Activated naive CD4-positive, alpha-beta T cell treated with anti-CD3 and anti-CD28 coated beads, Interleukin-2, amount 10 ng/mL, durations not matched to agents 7 days and 5 days (primary cell): ENCODE measurements around the gene ATP5MC2.
A peak's percentile ranks its signal among the peaks of the same experiment; 100 is the strongest.

Source experiments
- CTCF ChIA-PET: fragments of 350-600 bp; sonication (Branson Sonifier 250); formaldehyde crosslinking; loops from one replicate; lab custom pipeline; 2021; ENCODE audit warnings: antibody characterized with exemption; lab: Charles Lee
- DNase-seq: peaks from one replicate; pipeline ENCODE4 v3.0.0-alpha.2; 2020
- H3K27ac Mint-ChIP-seq: one replicate; pipeline ENCODE4 v1.8.0; 2021; ENCODE audit warnings: mild to moderate bottlenecking, moderate library complexity, mixed read lengths
- H3K27me3 Mint-ChIP-seq: one replicate; pipeline ENCODE4 v1.8.0; 2021; ENCODE audit warnings: mild to moderate bottlenecking, mixed read lengths
- H3K36me3 Mint-ChIP-seq: one replicate; pipeline ENCODE4 v1.8.0; 2021; ENCODE audit warnings: mixed read lengths
- H3K4me1 Mint-ChIP-seq: one replicate; pipeline ENCODE4 v1.8.0; 2021; ENCODE audit warnings: mixed read lengths
- H3K4me3 Mint-ChIP-seq: one replicate; pipeline ENCODE4 v1.8.0; 2021; ENCODE audit warnings: mild to moderate bottlenecking, moderate library complexity, mixed read lengths
- H3K9me3 Mint-ChIP-seq: one replicate; pipeline ENCODE4 v1.8.0; 2021; ENCODE audit warnings: mixed read lengths

The ATP5MC2 gene

GRCh38 chr12:53701518-53702264 is 25.8 kb upstream of the ATP5MC2 start:
- Mint-ChIP-seq H3K27ac (no peak overlapping the region), H3K9me3 (no peaks in the 10 kb centered on the region)

DNA sequence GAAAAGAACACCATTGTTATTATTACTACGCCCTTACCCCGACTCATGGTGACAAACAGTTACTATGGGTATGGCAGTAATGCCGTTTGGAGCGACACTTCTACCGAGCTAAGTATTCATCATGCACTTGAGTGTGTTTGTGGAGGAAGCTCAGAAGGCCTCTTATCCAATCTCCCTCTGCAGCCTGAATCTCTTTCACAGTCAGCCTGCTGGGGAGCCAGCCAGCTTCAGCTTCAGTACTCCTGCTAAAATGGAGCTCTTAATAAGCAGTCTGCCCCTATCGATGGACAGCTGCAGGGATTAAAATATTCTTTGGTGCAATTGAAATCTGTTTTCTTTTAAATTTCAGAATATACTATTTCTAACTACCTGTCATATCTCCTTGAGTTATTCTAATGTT is 24.7 kb upstream of the ATP5MC2 start:
- CTCF ChIA-PET = interaction anchor here (0.6 to 9.8 kb wide), 10 partner anchors 11 to 83 kb away, joined by 3 to 165 read pairs (median 4); partner anchors contain the start of gene ATP5MC2
- peaks cover 2% of the 10 kb centered on the region for H3K36me3 Mint-ChIP-seq
- H3K27me3 Mint-ChIP-seq = peaks cover 90% of the 10 kb centered on the region

More at GRCh38 chr12:53701518-53702264, 25.8 kb upstream of the ATP5MC2 start:
- Mint-ChIP-seq H3K4me3 (no peak overlapping the region), H3K4me1 (peaks cover 6% of the 10 kb centered on the region), H3K27me3 (peaks cover 88% of the 10 kb centered on the region), H3K36me3 (peaks cover 2% of the 10 kb centered on the region)
- CTCF ChIA-PET = interaction anchor here (0.6 to 2.7 kb wide), 16 partner anchors 10 to 158 kb away, joined by 3 to 136 read pairs (median 4); partner anchors contain the start of gene CALCOCO1
- DNase-seq = peak; percentile 85

GRCh38 chr12:53699678-53700025 is 23.8 kb upstream of the ATP5MC2 start:
- peaks cover 91% of the 10 kb centered on the region for H3K27me3 Mint-ChIP-seq
- DNase-seq = no peak
- peaks cover 2% of the 10 kb centered on the region for H3K36me3 Mint-ChIP-seq
- no peak overlapping the region for H3K4me3 Mint-ChIP-seq
- CTCF ChIA-PET = interaction anchor here (0.8 to 9.8 kb wide), 10 partner anchors 8 to 84 kb away, joined by 3 to 165 read pairs (median 4); partner anchors contain the start of gene ATP5MC2
- H3K27ac Mint-ChIP-seq = no peak overlapping the region
- peaks cover 23% of the 10 kb centered on the region for H3K4me1 Mint-ChIP-seq
- H3K9me3 Mint-ChIP-seq = no peaks in the 10 kb centered on the region

More for the DNA sequence above, 24.7 kb upstream of the ATP5MC2 start:
- peaks cover 15% of the 10 kb centered on the region for H3K4me1 Mint-ChIP-seq
- no peak for DNase-seq
- H3K4me3 Mint-ChIP-seq = no peak overlapping the region
- H3K9me3 Mint-ChIP-seq = no peaks in the 10 kb centered on the region
- H3K27ac Mint-ChIP-seq = no peak overlapping the region

DNA sequence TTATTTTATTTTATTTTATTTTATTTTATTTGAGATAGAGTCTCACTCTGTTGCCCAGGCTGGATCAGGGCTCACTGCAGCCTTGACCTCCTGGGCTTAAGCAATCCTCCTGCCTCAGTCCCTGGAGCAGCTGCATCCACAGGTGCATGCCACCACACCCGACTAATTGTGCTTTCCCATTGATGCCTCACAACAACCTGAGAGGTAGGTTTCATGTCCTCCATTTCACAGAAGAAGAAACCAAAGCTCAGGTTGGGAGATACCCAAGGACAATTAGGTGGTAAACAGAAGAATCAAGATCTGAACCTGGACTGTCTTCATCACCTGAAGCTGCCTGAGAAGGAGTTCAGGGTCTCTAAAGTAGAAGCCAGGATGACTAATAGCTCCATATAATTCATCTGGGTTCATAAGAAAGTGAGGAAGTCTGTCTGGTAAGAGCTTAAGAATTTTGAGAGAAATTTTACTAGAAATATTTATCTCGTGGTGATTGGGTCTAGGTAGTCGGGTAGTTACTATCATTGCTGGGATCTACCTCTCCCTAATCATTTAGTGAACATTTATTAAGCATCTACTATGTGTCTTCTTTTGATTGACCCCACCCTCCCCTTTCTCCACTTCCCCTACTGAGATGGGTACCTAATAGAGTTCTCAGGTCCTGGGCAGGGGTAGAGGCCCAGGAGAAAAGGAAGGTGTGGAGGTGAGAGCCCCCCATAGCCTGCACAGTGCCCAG is 23.2 kb upstream of the ATP5MC2 start:
- CTCF ChIA-PET = interaction anchor here (0.6 to 9.8 kb wide), 9 partner anchors 9 to 66 kb away, joined by 3 to 165 read pairs (median 4); partner anchors contain the start of genes ATP5MC2 and CALCOCO1
- Mint-ChIP-seq H3K27ac (no peak overlapping the region), H3K4me3 (no peak overlapping the region), H3K9me3 (no peaks in the 10 kb centered on the region), H3K36me3 (peaks cover 2% of the 10 kb centered on the region), H3K27me3 (peaks cover 91% of the 10 kb centered on the region), H3K4me1 (peaks cover 27% of the 10 kb centered on the region)
- DNase-seq = no peak

GRCh38 chr12:53696655-53697331 is 20.9 kb upstream of the ATP5MC2 start:
- H3K36me3 Mint-ChIP-seq = peaks cover 2% of the 10 kb centered on the region
- H3K27me3 Mint-ChIP-seq = peaks cover 91% of the 10 kb centered on the region
- no peak overlapping the region for H3K4me3 Mint-ChIP-seq
- H3K27ac Mint-ChIP-seq = peak overlapping the region; percentile 12
- no peaks in the 10 kb centered on the region for H3K9me3 Mint-ChIP-seq
- no peak for DNase-seq
- CTCF ChIA-PET = interaction anchor here (0.6 to 9.8 kb wide), 3 partner anchors 42 to 710 kb away, joined by 3 to 165 read pairs (median 3); no protein-coding TSS in a partner anchor
- peaks cover 25% of the 10 kb centered on the region for H3K4me1 Mint-ChIP-seq

GRCh38 chr12:53696285-53696654 is 20.4 kb upstream of the ATP5MC2 start:
- Mint-ChIP-seq H3K27ac (no peak overlapping the region), H3K36me3 (peaks cover 2% of the 10 kb centered on the region), H3K9me3 (no peaks in the 10 kb centered on the region), H3K4me3 (no peak overlapping the region), H3K27me3 (peaks cover 92% of the 10 kb centered on the region), H3K4me1 (peaks cover 25% of the 10 kb centered on the region)
- CTCF ChIA-PET = interaction anchor here (0.6 to 9.8 kb wide), 2 partner anchors 48 to 710 kb away, joined by 3 to 165 read pairs; no protein-coding TSS in a partner anchor
- DNase-seq = no peak

DNA sequence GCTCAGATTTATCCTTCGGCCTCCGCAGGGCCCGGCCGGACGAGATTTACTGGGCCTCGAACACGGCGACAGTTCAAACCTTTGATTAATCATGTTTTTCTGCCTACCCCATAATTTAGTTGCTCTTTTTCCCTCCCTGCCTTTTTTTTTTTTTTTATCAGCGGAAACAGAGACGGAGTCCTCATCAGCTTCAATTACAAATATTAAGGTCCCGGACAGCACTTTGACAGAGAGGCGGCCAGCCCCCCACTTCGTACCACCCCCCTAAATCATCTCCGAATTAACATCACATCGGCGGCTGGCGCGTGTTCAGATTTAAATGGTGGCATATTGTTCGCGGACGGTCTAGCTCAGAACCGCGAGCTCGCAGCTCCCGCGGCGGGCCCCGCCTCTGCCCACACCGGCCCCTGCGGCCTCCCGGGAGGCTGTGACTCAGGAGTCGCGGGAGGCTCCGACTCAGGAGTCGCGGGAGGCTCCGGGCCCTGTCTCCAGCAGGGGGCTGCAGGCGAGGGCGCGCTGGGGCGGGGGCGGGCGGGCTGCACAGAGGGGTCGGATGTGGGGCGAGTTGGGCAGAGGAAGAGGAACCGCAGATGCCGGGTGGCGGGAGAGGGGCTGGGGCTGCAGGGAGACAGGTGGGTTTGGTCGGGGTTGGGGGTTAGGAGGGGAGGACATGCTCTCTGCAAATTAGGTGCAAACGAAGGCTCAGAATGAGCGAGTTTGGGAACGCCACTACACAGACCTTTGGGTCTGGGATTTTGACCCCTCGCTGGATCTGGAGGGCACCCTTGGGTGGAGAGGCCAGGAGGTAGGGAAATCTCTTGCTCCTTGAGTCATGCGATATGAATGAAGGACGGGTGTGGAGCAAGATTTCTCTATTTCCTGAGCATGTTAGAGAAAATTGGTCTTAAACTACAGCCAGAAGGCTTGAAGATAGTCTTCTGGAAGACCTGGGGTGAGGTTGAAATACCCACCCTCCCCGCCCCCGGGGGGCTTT is 19.6 kb upstream of the ATP5MC2 start:
- peak; percentile 31 for DNase-seq
- Mint-ChIP-seq H3K27ac (no peak overlapping the region), H3K4me1 (peaks cover 25% of the 10 kb centered on the region), H3K27me3 (peaks cover 96% of the 10 kb centered on the region), H3K9me3 (no peaks in the 10 kb centered on the region), H3K4me3 (no peak overlapping the region), H3K36me3 (peaks cover 2% of the 10 kb centered on the region)
- CTCF ChIA-PET = interaction anchor here (0.8 to 9.8 kb wide), 3 partner anchors 19 to 152 kb away, joined by 4 to 165 read pairs (median 6); partner anchors contain the start of gene ATP5MC2

GRCh38 chr12:53694756-53695151 is 18.9 kb upstream of the ATP5MC2 start:
- DNase-seq = no peak
- CTCF ChIA-PET = interaction anchor here (0.8 to 9.8 kb wide), 3 partner anchors 19 to 151 kb away, joined by 4 to 165 read pairs (median 6); partner anchors contain the start of gene ATP5MC2
- H3K4me1 Mint-ChIP-seq = peaks cover 25% of the 10 kb centered on the region
- H3K9me3 Mint-ChIP-seq = no peaks in the 10 kb centered on the region
- no peak overlapping the region for H3K4me3 Mint-ChIP-seq
- peaks cover 96% of the 10 kb centered on the region for H3K27me3 Mint-ChIP-seq
- H3K27ac Mint-ChIP-seq = no peak overlapping the region
- H3K36me3 Mint-ChIP-seq = peaks cover 2% of the 10 kb centered on the region

DNA sequence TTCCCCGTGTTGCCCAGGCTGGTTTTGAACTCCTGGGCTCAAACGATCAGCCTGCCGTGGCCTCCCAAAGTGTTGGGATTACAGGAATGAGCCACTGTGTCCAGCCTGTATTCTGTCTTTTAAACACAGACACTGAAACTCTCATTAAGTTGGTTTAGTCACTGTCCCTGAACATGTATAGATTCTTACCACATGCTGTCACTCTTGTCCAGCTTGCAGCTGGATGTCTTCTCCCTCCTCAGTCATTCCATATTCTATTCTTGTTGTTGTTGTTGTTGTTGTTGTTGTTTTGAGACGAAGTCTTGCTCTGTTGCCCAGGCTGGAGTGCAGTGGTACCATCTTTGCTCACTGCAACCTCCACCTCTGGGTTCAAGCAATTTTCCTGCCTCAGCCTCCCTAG is 12.3 kb upstream of the ATP5MC2 start:
- H3K27ac Mint-ChIP-seq = no peak overlapping the region
- no peaks in the 10 kb centered on the region for H3K36me3 Mint-ChIP-seq
- peaks cover 61% of the 10 kb centered on the region for H3K27me3 Mint-ChIP-seq
- CTCF ChIA-PET = interaction anchor here (2.7 kb wide), 1 partner anchor 58 kb away, joined by 8 read pairs; no protein-coding TSS in a partner anchor
- no peaks in the 10 kb centered on the region for H3K9me3 Mint-ChIP-seq
- no peak overlapping the region for H3K4me3 Mint-ChIP-seq
- H3K4me1 Mint-ChIP-seq = no peaks in the 10 kb centered on the region
- DNase-seq = no peak

GRCh38 chr12:53686436-53686835 is 10.6 kb upstream of the ATP5MC2 start:
- H3K27ac Mint-ChIP-seq = no peak overlapping the region
- no peaks in the 10 kb centered on the region for H3K4me1 Mint-ChIP-seq
- peaks cover 49% of the 10 kb centered on the region for H3K27me3 Mint-ChIP-seq
- H3K9me3 Mint-ChIP-seq = no peaks in the 10 kb centered on the region
- H3K4me3 Mint-ChIP-seq = no peak overlapping the region
- CTCF ChIA-PET = interaction anchor here (1.5 to 2.7 kb wide), 2 partner anchors 11 to 60 kb away, joined by 3 to 8 read pairs; no protein-coding TSS in a partner anchor
- DNase-seq = no peak
- no peaks in the 10 kb centered on the region for H3K36me3 Mint-ChIP-seq

- no peaks in the 10 kb centered on the region for H3K4me1 Mint-ChIP-seq
- H3K27ac Mint-ChIP-seq = no peak overlapping the region
- H3K4me3 Mint-ChIP-seq = no peak overlapping the region
- peaks cover 36% of the 10 kb centered on the region for H3K27me3 Mint-ChIP-seq
- H3K9me3 Mint-ChIP-seq = no peaks in the 10 kb centered on the region
- no peak for DNase-seq
- CTCF ChIA-PET = interaction anchor here (1.0 to 1.3 kb wide), 3 partner anchors 9 to 62 kb away, joined by 3 to 8 read pairs (median 3); partner anchors contain the start of gene ATP5MC2
- no peaks in the 10 kb centered on the region for H3K36me3 Mint-ChIP-seq
Observed at GRCh38 chr12:53684654-53685220, 8.9 kb upstream of the ATP5MC2 start.

DNA sequence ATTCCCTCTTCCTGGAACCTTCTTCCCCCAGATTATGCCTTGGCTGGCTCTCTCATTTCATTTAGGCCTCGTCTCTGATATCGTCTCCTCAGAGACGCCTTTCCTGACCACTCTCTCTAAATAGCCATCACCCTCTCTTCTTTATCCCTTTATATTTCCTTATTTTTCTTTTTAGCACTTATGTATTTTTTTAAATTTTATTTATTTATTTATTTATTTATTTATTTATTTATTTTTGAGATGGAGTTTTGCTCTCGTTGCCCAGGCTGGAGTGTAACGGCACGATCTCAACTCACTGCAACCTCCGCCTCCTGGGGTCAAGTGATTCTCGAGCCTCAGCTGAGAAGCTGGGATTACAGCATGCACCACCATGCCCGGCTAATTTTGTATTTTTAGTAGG is 8.1 kb upstream of the ATP5MC2 start:
- CTCF ChIA-PET = interaction anchor here (0.6 to 1.3 kb wide), 4 partner anchors 15 to 63 kb away, joined by 3 to 8 read pairs (median 3); no protein-coding TSS in a partner anchor
- no peaks in the 10 kb centered on the region for H3K9me3 Mint-ChIP-seq
- H3K4me1 Mint-ChIP-seq = no peaks in the 10 kb centered on the region
- no peak overlapping the region for H3K4me3 Mint-ChIP-seq
- H3K36me3 Mint-ChIP-seq = no peaks in the 10 kb centered on the region
- peaks cover 41% of the 10 kb centered on the region for H3K27me3 Mint-ChIP-seq
- no peak overlapping the region for H3K27ac Mint-ChIP-seq
- DNase-seq = no peak
